GM21381 (cell line): Measurements from ENCODE around the gene SAFB.

Experiments used
- ATAC-seq: cut with Tn5 transposase; IDR thresholded peaks from one replicate; pipeline ENCODE4 v1.9.1; 2021; ENCODE audit warnings: mild to moderate bottlenecking, moderate library complexity; ENCODE audit not compliant: unreplicated experiment

SAFB gene

GRCh38 chr19:5622465-5623396 is at the start of gene SAFB, which contains the start of gene SAFB2:
Gene SAFB, plus strand, starts transcription at chr19:5623083. Its CDS starts 123 bp downstream, at chr19:5623206.
Gene SAFB2, minus strand, starts transcription at chr19:5622776. Its CDS starts 61 bp downstream, at chr19:5622715.
- ATAC-seq = peak; percentile 79

GRCh38 chr19:5575590-5575989 is 47.3 kb upstream of the SAFB start:
- ATAC-seq = no peak

- no peak for ATAC-seq
These were observed 44.6 kb upstream of the SAFB start for GRCh38 chr19:5578097-5578846.

GRCh38 chr19:5579286-5579685 is 43.6 kb upstream of the SAFB start:
- no peak for ATAC-seq

- ATAC-seq = no peak
These were observed 43.2 kb upstream of the SAFB start for GRCh38 chr19:5579697-5580096.

- ATAC-seq = no peak
These were observed 42.7 kb upstream of the SAFB start for GRCh38 chr19:5580161-5580571.

GRCh38 chr19:5585461-5586299 is 37.2 kb upstream of the SAFB start:
- no peak for ATAC-seq

- no peak for ATAC-seq
These were observed 36.4 kb upstream of the SAFB start for GRCh38 chr19:5586300-5587070.

- ATAC-seq = no peak
These were observed 35.8 kb upstream of the SAFB start for GRCh38 chr19:5587071-5587455.

GRCh38 chr19:5587661-5588060 is 35.2 kb upstream of the SAFB start:
- no peak for ATAC-seq

GRCh38 chr19:5588441-5588840 is 34.4 kb upstream of the SAFB start:
- ATAC-seq = no peak

GRCh38 chr19:5588906-5589676 is 33.8 kb upstream of the SAFB start:
- ATAC-seq = no peak

GRCh38 chr19:5590151-5590864 is 32.6 kb upstream of the SAFB start:
- no peak for ATAC-seq

GRCh38 chr19:5590865-5591154 is 32.1 kb upstream of the SAFB start:
- ATAC-seq = no peak

- ATAC-seq = no peak
These were observed 31.4 kb upstream of the SAFB start for GRCh38 chr19:5591476-5591875.

- ATAC-seq = no peak
These were observed 30.1 kb upstream of the SAFB start for GRCh38 chr19:5592531-5593342.

- no peak for ATAC-seq
These were observed 29.3 kb upstream of the SAFB start for GRCh38 chr19:5593343-5594255.
